COR-L47 (cell line): Measurements from ENCODE around the gene MLIP.

Source experiments
- DNase-seq: peaks from one replicate; lab custom pipeline; 2025; lab: John Stamatoyannopoulos, UW

The MLIP gene

DNA sequence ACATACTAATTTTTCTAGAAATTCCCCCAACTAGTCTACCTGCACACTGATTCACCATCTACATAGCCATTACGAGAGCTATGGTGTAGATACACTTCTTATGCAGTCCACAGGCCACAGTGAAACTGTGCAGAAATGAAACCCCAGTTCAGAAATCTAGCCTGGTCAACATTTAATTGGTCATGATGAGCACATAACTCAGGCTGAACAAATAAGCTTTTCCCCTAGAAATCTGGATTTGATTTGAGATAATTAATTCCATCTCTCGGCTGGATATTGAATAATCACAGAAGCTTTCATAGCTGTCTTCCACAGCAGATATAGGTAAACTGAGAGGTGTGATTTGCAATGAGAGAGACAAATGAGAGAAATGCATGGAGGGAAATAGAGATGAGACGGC lies 174.4 kb downstream of the MLIP start:
- no peak for DNase-seq

DNA sequence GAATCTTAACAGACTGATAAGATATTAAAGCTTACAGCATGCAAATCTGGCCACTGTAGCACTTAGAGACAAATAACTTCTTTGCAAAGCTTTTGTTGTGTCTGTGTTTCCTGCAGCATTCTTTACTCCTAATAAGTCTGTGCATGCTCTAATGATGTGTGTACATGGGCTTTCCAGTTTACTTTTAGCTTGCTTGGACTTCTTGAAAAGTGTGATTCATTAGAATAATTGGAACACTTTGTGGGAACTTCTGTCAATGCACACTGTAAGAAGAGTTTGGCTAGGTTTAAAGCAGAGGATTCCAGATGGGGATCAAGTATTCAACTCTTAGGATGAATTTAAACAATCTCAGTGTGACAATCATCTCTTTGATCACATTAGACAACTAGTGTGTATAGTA lies 174.9 kb downstream of the MLIP start:
- DNase-seq = no peak

DNA sequence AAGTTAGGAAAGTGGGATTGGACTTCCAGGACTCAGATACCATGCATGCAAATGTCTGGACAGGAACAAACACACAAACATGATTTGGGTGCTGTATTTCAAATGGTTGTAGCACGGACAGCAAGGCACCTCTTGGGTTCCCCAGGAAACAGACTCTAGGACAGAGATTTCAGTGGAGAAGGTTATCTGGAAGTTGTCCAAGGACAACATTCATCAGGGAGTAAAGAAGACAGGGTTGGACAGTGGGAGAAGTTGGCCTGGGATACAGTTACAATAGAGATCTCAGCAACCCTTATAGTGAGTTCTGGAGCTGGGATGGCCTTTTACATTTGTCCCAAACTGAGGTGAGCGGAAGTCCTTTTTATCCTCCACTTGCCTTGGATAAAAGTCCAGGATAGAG lies 177.2 kb downstream of the MLIP start:
- DNase-seq = no peak

DNA sequence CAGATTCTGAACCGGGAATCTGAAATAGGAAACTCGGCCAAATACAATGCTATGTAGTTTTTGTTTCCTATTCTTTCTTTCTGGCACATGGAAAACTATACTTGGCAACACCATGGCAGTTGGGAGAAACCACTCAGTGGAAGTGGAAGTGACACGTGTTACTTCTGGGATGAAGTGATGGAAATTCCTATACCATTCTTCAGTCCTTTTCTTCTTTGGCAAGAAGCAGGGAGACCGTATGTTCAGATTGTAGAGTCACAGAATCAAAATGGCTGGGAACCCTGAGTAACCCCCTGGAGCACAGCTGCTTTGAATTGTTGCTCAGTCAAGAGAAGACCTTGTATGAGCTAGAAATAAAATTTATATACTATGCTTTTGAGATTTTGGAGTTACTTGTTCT lies 178.2 kb downstream of the MLIP start:
- DNase-seq = no peak

DNA sequence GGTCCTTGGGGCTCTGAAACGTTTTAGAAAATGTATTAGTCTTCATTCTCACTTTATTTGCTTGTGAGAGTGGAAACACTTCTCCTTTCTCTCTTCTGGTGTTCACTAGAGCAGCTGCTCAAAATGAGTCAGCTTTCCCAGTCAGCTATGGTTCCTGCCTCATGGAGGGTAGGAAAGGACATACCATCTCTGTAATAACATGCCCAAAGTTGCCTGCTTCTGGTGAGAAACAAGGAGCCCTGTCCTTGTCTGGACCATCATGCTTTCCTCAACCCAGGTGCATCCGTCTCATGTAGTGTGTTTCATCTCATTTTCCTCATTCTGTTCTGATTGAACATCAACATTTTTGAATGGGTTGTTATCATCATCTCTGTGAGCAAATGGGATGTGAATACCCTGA lies 179.9 kb downstream of the MLIP start:
- DNase-seq = no peak

DNA sequence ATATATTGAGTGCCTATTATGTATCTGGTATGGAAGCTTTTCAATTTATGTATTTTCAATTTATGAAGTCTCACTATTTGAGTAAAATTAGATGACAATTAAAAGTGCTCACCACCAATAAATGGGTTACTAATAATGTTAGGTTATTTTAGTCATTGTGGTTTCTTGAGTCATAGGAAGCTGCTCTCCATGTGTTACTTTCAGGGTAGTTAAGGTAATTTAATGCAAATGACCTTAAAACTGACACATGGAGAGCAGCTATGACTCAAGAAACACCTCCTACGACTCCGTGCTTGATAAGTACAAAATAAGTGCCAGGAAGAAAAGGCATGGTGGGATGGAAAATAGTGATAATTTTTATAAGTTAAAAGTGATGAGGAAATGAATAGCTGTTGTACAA lies 180.5 kb downstream of the MLIP start:
- no peak for DNase-seq

DNA sequence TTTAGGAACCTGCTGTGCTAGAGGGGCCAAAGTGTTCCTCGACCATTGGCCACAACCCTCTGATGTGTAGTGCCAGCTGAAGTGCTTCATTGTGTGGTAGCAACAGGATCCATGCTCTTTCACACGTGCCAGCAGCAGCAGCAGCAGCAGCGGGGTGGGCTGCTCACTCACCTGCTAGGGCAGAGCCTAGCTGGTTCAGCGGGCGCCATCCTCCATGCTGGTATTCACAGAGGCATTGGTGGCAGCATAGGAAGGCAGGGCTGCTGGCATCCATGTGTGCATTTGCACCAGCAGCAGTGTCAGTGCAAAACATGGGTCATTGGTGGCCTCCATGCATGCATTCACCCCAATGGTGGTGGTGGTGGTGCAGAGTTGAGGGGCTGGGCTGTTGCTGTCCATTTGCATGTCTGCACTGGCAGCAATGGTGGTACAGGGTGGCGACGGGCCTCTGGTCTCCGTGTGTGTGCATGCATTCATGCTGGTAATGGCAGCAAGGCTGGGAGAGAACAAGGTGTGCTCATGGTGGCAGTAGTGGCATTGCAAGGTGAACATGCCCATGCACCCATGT lies 183.8 kb downstream of the MLIP start:
- no peak for DNase-seq

DNA sequence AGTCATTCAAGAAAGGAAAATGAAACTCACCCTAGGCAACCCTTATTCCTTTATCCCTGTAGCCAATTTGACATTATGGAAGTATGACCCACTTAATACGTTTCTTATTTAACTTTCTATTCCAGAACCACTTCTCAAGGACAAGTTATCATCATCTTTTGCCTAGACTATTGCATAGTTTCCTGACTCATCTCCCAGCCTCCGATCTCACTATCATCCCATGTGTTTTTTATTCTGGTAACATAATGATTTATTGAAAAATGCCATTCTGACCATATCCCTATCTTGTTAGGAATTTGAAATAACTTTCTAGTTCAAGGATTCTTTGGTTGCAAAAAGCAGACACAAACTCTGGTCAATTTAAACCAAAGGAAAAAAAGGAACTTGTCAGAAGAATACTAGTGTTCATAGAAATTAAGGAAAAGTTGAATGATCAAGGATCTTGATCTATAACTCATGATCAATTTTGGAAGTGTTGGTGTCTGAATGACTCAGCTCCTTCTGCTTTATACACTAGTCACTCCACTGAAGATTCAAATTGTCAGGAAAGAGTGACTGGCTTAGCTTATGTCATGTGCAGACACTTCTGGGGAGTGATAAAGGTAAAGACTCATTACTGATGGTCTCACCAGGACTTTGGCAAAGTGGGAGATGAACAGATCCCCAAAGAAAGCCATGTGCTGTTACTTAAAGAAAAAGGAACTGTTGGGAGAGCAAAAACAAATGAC lies 188.5 kb downstream of the MLIP start:
- DNase-seq = no peak

DNA sequence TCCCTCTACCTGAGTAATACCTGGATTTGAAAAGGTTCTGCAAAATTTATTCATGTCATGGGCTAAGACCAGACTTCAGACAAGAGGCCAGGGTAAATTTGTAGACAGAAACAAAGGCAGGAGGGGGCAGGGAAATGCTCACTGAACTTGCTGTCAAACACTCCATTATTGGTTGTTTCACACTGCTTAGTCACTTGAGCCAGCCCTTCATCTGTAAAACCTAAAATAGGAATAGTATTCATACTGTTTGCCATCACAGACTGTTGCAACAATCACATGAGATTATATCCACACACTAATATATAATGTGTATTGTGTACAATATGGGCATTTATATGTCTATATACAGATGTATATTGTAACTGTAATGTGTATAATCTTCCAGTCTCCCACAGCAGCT lies 190.5 kb downstream of the MLIP start:
- DNase-seq = no peak

DNA sequence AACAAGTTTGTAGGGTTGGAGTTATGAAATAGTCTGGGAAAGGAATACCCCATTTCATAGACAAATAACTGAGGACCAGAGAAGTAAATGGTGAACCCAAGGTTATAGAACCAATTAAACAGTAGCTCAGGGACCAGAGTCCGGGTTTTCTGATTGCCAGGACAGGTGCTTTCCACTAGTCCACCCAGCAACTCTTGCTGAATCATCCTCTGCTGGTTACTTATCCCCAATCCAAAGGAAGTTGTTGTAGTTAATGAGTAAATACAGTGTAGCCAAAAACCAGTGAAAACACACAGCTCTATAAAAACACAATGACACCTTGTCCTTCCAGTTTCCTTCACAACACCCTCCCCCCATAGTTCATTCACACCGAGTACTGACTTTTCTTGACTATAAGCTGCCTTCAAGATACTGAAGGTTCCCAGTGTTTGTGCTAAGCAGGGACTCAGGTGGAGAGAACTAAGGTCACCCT lies 196.2 kb downstream of the MLIP start:
- DNase-seq = no peak

DNA sequence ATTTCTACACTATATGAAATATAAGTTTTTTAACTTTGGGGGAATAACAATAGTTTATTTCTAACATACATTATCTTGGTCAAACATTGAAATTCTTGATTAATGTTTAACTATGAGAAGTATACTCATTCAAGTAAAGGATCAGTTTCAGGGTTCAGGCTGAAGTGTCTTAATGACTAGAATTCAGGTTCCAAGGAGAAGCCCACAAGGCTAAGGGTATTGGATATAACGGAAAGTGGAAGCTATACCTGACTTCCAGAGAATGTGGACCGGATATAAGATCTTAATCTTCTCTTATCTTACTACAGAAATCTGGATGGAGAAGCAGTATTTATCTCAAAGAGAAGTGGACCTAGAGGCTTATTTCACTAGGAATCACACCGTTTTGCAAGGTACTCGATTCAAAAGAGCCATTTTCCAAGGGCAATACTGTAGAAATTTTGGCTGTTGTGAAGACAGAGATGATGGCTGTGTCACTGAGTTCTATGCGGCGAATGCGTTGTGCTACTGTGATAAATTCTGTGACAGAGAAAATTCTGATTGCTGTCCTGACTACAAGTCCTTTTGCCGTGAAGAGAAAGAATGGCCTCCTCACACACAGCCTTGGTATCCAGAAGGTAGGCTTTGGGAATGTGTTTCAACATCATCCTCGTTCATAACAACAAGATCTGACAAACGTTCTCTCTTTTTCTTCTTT lies 197.2 kb downstream of the MLIP start, which contains the start of gene TINAG:
TINAG (plus strand) TSS at position 153 of the 697 bp plus-strand sequence; CDS start at position 263, 110 bp downstream.
- DNase-seq = no peak

DNA sequence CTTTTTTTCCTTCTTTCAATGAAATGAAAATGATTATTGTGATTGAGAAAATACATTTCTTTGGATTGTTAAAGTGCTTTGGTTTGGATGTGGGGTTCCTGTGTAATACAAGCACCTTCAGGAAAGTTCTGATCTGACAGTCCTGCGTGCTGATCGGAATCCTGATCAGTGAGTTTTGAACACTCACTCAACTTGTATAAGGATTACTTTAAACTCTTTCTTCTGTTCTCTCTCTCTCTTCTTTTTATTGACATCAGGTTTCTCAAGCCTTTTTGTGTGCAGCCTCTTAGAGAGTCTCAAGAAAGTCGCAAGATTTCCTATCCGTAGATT lies 197.7 kb downstream of the MLIP start:
- no peak for DNase-seq

DNA sequence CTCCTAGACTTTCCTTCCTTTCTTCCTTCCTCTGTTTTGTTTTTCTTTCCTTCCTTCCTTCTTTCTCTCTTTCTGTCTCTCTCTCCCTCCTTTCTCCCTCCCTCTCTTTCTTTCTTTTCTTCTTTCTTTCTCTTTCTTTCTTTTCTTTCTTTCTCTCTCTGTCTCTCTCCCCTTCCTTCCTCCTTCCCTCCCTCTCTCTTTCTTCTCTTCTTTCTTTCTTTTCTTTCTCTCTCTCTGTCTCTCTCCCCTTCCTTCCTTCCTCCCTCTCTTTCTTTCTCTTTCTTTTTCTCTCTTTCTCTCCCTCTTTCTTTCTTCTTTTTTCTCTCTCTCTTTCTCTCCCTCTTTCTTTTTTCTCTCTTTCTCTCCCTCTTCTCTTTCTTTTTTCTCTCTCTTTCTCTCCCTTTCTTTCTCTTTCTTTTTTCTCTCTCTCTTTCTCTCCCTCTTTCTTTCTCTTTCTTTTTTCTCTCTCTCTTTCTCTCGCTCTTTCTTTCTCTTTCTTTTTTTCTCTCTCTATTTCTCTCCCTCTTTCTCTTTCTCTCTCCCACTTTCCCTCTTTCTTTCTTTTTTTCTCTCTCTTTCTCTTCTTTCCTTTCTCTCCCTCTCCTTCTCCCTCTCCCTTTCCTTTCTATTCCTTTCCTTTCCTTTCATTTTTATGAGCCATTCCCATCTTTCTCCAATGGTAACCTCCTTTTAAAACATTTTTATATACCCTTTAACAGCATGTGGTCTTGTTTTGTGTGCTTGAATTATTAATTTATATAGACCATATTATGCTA lies 199.3 kb downstream of the MLIP start:
- DNase-seq = no peak

DNA sequence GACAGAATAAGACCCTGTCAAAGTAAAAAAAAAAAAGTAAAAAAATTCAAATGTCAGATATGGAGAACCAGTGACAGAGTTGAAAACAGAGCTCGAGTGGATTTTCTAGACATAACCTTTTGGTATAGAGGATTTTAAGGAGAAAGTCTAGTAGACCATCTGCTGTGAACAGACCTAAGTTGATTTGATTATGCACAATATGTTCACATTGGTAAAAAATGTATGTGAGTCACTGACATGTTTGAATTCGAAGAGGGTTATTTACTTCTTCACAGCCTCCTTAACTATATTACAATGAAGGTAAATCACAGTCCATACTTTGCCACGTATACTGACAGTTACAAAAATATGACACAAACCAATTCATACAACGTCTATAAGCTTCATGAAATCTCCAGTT lies 204.4 kb downstream of the MLIP start:
- DNase-seq = no peak
